OCI-LY1 (cell line): ENCODE results near the gene ANP32E.
"Not testable (repeated sequence)": the region's sequence is repeated elsewhere in the genome, so short reads cannot be mapped to it uniquely, and the experiment has no call there.

Source experiments
- H2AFZ ChIP-seq: fragments of 200-600 bp; sonication (generic), shearing (Covaris generic); 2 replicates; pipeline ENCODE4 v1.6.0; 2014; ENCODE audit warnings: antibody characterized with exemption, mild to moderate bottlenecking, low read length
- H3F3A ChIP-seq: fragments of 200-600 bp; sonication (generic), shearing (Covaris generic); 2 replicates; pipeline ENCODE4 v1.6.0; 2014; ENCODE audit warnings: mild to moderate bottlenecking, antibody characterized with exemption, low read length, moderate library complexity; ENCODE audit not compliant: insufficient read depth
- H3K27ac ChIP-seq: fragments of 200-600 bp; sonication (generic); 2 replicates; pipeline ENCODE4 v1.5.1; 2014; ENCODE audit warnings: low read length, mixed run types, mild to moderate bottlenecking, low read depth; ENCODE audit not compliant: poor library complexity, severe bottlenecking
- H3K27me3 ChIP-seq: fragments of 200-600 bp; sonication (generic); 2 replicates; pipeline ENCODE4 v1.6.0; 2014; ENCODE audit warnings: antibody characterized with exemption, mild to moderate bottlenecking, low read length, moderate library complexity; ENCODE audit not compliant: insufficient read depth
- H3K36me3 ChIP-seq: fragments of 200-600 bp; sonication (generic); 2 replicates; pipeline ENCODE4 v1.6.1; 2014; ENCODE audit warnings: mild to moderate bottlenecking, antibody characterized with exemption, low read length, moderate library complexity, mixed read lengths; ENCODE audit not compliant: insufficient read depth
- H3K4me1 ChIP-seq: fragments of 200-600 bp; sonication (generic); 2 replicates; pipeline ENCODE4 v1.5.1; 2014; ENCODE audit warnings: mild to moderate bottlenecking, low read length, moderate library complexity; ENCODE audit not compliant: insufficient read depth, severe bottlenecking
- H3K4me2 ChIP-seq: fragments of 200-600 bp; sonication (generic), shearing (Covaris generic); 2 replicates; pipeline ENCODE4 v1.6.1; 2014; ENCODE audit warnings: low read length
- H3K4me3 ChIP-seq: fragments of 200-600 bp; sonication (generic); 2 replicates; pipeline ENCODE4 v1.5.1; 2014; ENCODE audit warnings: low read length, low read depth, mild to moderate bottlenecking, mixed read lengths; ENCODE audit not compliant: poor library complexity, severe bottlenecking
- H3K79me2 ChIP-seq: fragments of 200-600 bp; shearing (Covaris generic); 2 replicates; pipeline ENCODE4 v1.6.1; 2016; ENCODE audit warnings: mixed run types, low read length, mixed read lengths; ENCODE audit not compliant: insufficient read depth
- H3K9ac ChIP-seq: fragments of 200-600 bp; sonication (generic), shearing (Covaris generic); 2 replicates; pipeline ENCODE4 v1.6.1; 2014; ENCODE audit warnings: mild to moderate bottlenecking, low read length, mixed read lengths
- H3K9me2 ChIP-seq: fragments of 200-600 bp; sonication (generic), shearing (Covaris generic); 2 replicates; pipeline ENCODE4 v1.6.1; 2014; ENCODE audit warnings: low read depth, mild to moderate bottlenecking, low read length, mixed read lengths
- H3K9me3 ChIP-seq: fragments of 200-600 bp; shearing (Covaris generic); 2 replicates; pipeline ENCODE4 v1.6.1; 2014; ENCODE audit warnings: low read length, mixed read lengths
- H4K20me1 ChIP-seq: fragments of 200-600 bp; sonication (generic), shearing (Covaris generic); 2 replicates; pipeline ENCODE4 v1.6.0; 2016; ENCODE audit warnings: mild to moderate bottlenecking, low read length; ENCODE audit not compliant: insufficient read depth
- EZH2 ChIP-seq: fragments of 200-600 bp; sonication (generic), shearing (Covaris generic); IDR thresholded peaks from 2 replicates; pipeline ENCODE4 v1.8.0; 2017; ENCODE audit warnings: borderline replicate concordance, mixed run types, mild to moderate bottlenecking, antibody characterized with exemption, low read length, moderate library complexity, mixed read lengths
- TF ChIP-seq, protein P1 (sequence below): fragments of 200-600 bp; sonication (generic), shearing (Covaris generic); IDR thresholded peaks from 2 replicates; pipeline ENCODE4 v1.5.1; 2017; ENCODE audit warnings: mild to moderate bottlenecking, antibody characterized with exemption, low read length, moderate library complexity, mixed read lengths

ANP32E gene

DNA sequence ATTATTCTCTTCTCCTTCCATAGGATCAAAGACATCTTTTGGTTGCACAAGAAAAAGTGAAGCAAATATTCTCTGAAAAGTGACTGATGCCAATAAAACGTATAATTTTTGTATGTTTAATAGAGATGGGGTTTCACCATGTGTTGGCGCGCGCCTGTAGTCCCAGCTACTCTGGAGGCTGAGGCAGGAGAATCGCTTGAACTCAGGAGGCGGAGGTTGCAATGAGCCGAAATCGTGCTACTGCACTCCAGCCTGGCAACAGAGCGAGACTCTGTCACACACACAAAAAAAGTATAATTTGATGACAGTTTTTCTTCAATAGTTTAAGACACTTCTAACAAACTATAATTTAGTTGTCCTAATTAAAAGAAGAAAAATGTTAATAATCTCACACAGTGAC lies 23.8 kb downstream of the ANP32E start:
- TF ChIP-seq, protein P1, sequence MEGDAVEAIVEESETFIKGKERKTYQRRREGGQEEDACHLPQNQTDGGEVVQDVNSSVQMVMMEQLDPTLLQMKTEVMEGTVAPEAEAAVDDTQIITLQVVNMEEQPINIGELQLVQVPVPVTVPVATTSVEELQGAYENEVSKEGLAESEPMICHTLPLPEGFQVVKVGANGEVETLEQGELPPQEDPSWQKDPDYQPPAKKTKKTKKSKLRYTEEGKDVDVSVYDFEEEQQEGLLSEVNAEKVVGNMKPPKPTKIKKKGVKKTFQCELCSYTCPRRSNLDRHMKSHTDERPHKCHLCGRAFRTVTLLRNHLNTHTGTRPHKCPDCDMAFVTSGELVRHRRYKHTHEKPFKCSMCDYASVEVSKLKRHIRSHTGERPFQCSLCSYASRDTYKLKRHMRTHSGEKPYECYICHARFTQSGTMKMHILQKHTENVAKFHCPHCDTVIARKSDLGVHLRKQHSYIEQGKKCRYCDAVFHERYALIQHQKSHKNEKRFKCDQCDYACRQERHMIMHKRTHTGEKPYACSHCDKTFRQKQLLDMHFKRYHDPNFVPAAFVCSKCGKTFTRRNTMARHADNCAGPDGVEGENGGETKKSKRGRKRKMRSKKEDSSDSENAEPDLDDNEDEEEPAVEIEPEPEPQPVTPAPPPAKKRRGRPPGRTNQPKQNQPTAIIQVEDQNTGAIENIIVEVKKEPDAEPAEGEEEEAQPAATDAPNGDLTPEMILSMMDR: no peak
- TF ChIP-seq EZH2: no peak
- Histone ChIP-seq H3K27ac (no peak overlapping the region), H3K9ac (no peak overlapping the region), H3K27me3 (no peaks in the 10 kb centered on the region), H3K4me1 (peaks cover 13% of the 10 kb centered on the region), H4K20me1 (no peaks in the 10 kb centered on the region), H3K79me2 (no peaks in the 10 kb centered on the region), H3K4me3 (no peak overlapping the region), H3K9me3 (no peaks in the 10 kb centered on the region), H3K36me3 (no peaks in the 10 kb centered on the region), H3F3A (peaks cover 4% of the 10 kb centered on the region), H2AFZ (no peak overlapping the region), H3K9me2 (no peaks in the 10 kb centered on the region), H3K4me2 (no peak overlapping the region)

DNA sequence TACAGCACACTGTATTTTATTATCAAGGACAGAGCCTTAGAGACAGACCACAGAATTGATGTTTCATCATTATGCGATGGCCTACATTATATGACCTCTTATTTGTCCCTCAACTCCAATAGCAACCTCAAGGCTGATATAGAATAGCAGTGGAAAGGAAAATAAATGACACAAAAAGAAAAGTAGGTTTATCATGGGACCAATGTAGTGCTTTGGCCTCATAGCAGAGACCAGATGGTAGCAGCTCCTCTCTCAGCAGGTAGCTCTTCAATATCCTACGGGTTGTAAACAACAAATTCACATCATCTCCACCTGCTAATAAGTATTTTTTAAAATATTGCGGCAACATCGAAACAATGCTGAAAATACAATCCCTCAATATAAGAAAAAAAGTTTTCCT lies 25.2 kb downstream of the ANP32E start:
- no peaks in the 10 kb centered on the region for H4K20me1 ChIP-seq
- H3K27me3 ChIP-seq: no peaks in the 10 kb centered on the region
- H3K4me1 ChIP-seq: peaks cover 13% of the 10 kb centered on the region
- H2AFZ ChIP-seq: no peak overlapping the region
- no peaks in the 10 kb centered on the region; the same call in 1 of the 2 replicates for H3F3A ChIP-seq
- no peaks in the 10 kb centered on the region for H3K36me3 ChIP-seq
- no peak overlapping the region for H3K9ac ChIP-seq
- no peaks in the 10 kb centered on the region for H3K79me2 ChIP-seq
- H3K27ac ChIP-seq: no peak overlapping the region
- no peak overlapping the region for H3K4me2 ChIP-seq
- no peaks in the 10 kb centered on the region for H3K9me3 ChIP-seq
- H3K4me3 ChIP-seq: no peak overlapping the region
- TF ChIP-seq, protein P1: no peak
- no peak for TF ChIP-seq EZH2
- H3K9me2 ChIP-seq: no peaks in the 10 kb centered on the region

- peaks cover 13% of the 10 kb centered on the region for H3K4me1 ChIP-seq
These were observed 25.8 kb downstream of the ANP32E start for GRCh38 chr1:150210091-150210490.

GRCh38 chr1:150208460-150208859 lies 27.5 kb downstream of the ANP32E start:
- not testable (repeated sequence) for H3K4me2 ChIP-seq, H3K36me3 ChIP-seq

More at GRCh38 chr1:150210091-150210490, 25.8 kb downstream of the ANP32E start:
- Histone ChIP-seq H3K27me3 (no peaks in the 10 kb centered on the region), H3K9me3 (no peaks in the 10 kb centered on the region), H2AFZ (no peak overlapping the region), H3K79me2 (no peaks in the 10 kb centered on the region), H3F3A (no peaks in the 10 kb centered on the region; the same call in 1 of the 2 replicates), H4K20me1 (no peaks in the 10 kb centered on the region), H3K36me3 (no peaks in the 10 kb centered on the region), H3K4me3 (no peak overlapping the region), H3K4me2 (no peak overlapping the region), H3K27ac (no peak overlapping the region), H3K9me2 (no peaks in the 10 kb centered on the region), H3K9ac (no peak overlapping the region)
- TF ChIP-seq EZH2: no peak
- TF ChIP-seq, protein P1: no peak

More at GRCh38 chr1:150208460-150208859, 27.5 kb downstream of the ANP32E start:
- H3F3A ChIP-seq, H4K20me1 ChIP-seq, H3K4me3 ChIP-seq, H3K27me3 ChIP-seq, H3K9me3 ChIP-seq, H3K79me2 ChIP-seq, H3K9me2 ChIP-seq, H3K4me1 ChIP-seq, H2AFZ ChIP-seq, H3K27ac ChIP-seq, H3K9ac ChIP-seq: not testable (repeated sequence)
